ENCODE measurements around the gene ABCF2.

The ABCF2 gene

DNA sequence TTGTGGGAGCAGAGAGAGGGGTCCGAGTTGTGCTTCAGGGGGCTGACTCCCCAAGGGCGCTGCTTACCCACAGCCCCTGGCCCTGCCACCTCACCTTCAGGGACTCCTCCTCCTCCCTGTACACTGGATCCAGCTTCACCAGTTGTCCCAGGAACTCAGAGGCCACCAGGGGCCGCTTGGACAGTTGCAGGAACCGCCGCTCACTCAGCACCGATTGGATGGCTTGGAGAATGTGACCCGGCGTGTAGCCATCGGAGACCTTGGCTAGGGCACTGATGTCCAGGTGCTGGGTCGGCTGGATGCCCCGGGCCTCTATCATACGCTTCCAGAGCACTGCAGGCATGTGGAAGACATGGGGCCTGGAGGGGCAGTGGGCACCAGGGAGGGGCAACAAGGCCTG lies 35.5 kb downstream of the ABCF2 start:
- no peak for DNase-seq

DNA sequence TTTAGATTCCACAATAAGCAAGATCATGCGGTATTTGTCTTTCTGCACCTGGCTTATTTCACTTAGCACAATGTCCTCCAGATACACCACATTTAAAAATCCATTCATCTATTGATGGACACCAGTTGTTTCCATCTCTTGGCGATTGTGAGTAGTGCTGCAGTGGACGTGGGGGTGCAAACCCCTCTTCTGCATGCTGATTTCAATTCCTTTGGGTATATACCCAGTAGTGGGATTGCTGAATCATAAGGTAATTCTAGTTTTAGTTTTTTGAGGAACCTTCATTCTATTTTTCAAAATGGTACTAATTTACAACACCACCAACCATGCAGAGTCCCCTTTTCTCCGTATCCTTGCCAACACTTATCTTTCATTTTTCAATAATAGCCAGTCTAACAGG lies 38.0 kb downstream of the ABCF2 start:
- no peak for DNase-seq

DNA sequence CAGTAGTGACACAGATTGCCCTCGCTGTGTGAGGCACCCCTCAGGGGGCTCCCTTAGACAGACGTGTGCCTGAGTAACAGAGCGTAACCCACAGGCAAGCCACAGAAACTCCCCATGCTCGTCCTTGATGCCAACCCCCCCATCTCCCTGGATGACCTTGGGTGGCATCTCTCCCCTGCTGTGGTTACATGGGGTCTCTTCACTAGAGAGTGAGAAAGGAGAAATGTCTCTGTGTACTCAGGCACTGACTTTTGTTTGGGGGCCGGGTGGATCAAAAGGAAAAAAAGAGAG lies 38.8 kb downstream of the ABCF2 start:
- DNase-seq = no peak

DNA sequence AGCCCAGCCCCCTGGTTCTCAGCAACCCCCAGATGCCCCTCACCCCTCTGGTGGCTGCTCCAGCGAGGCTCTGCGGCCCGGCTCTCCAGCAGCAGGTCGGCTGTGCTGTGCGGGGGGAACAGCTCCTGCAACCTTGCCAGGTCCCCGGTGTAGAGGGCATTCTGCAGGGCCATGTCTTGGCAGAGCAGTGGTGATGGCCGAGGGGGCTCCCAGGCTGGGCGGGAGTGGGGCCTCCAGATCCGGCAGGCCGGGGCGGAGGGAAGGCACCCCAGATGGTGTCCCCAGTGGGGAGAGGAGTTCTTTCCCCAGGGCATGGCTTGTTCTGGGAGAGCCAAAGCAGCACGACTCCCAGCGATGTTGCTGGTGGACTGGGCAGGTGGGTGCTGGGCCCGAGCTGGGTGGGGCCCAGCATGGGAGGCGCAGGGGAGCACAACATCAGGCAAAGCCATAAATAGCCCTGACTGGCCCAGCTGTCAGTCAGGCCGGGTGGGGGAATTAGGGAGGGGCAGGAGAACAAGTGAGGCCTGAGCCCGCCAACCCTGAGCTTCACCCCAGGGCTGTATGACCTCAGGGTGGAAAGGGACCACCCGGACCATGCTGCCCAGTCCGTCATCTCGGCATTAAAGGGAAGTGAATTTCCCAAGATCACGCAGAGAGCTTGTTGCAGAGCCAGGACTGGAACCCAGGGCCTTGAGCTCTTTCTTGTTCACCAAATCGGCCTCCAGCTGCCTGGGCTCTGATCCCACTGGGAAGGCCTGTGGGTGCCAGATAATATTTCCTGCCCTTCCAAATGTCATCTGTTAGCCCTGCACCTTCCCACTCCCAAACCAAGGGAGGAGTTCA lies 39.4 kb downstream of the ABCF2 start:
- DNase-seq = no peak

DNA sequence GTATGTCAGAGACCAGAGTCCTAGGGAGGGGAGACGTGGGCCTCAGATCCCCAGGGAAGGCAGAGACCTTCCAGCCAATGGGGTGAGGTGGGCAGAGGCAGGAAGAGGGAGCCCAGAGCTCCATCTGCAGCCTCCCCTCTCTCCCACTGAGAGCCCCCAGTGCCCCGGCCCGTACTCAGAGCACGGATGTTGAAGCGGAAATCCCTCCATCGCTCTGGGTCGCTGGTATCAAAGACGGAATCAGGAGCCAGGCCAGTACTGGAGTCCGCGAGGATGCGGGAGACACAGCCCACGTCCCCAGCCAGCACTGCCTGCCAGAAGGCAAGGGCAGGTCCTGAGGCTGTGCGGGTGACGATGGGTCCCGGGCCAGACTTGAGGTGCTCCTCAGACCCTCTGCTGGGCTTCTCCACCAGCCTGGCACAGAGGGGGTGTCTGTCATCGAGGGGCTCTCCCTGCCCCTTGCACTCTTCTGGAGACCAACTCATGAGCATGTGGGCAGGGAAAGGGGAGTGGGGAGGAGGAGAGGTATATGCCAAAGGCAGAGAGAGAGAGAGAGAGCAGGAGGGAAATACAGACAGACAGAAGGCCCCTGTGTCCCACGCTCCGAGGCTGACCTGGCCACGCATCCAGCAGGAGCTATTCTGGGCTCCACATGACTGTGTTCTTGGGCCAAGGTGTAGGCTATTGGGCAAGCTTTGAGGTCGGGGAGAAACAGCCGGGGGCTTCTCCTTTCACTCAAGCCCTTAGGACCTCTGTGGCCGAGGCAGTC lies 40.2 kb downstream of the ABCF2 start, which contains the start of gene ASB10:
ASB10 (minus strand) TSS at position 611 of the 769 bp plus-strand sequence; CDS start at position 491, 120 bp downstream.
- no peak for DNase-seq

DNA sequence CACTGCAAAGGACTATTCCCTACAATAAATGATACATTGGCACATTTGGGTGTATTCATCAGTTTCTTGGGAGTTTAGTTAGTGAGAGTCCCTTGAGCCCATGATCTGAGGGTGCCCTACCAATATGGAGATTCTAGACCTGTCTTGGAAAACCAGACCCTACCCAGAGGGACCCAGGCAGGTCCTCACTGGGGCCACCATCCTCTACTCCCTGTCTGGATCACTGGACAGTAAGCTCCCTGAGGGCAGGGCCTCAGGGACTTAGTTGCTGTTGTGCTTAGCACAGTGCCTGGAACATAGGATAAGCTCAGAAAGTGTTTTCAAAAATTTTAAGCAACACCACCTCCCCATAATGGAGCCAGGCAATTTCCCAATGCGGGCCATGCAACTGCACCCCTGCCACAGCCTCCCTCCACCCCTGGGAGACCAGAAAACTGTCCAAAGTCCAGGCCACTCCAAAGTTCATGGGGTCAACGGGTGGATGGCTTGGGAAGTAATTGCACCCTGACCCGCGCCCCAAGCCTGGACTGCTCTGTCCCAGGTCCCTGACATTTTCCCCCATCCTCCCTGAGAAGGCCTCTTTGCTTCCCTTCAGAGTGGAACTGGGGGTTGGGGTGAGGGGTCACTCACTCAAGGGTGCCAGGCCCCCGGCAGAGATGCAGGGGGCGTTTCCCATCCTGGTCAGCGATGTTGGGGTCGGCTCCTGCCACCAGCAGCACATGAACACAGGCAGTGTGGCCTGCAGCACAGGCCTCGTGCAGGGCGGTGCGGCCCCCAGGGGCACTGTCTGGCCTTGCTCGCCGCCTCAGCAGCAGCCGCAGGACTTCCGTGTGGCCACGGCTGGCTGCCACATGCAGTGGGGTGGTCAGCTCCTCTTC lies 41.0 kb downstream of the ABCF2 start:
- DNase-seq = no peak

DNA sequence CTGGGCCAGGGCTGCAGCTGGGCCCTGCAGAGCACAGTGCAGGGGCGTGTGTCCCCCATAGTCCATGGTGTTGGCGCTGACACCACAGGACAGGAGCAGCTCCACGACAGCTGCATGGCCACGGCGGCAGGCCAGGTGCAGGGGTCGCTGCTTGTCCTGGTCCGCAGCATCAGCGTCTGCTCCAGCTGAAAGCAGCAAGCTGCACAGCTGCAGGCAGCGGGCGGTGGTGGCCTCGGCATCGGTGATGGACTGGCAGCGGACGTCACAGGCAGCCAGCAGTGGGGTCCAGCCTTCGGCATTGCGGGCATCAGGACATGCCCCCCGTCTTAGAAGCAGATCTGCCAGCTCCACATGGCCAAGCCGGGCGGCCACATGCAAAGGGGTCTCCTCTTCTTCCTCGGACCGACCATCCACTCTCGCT lies 46.0 kb downstream of the ABCF2 start:
- no peak for DNase-seq

DNA sequence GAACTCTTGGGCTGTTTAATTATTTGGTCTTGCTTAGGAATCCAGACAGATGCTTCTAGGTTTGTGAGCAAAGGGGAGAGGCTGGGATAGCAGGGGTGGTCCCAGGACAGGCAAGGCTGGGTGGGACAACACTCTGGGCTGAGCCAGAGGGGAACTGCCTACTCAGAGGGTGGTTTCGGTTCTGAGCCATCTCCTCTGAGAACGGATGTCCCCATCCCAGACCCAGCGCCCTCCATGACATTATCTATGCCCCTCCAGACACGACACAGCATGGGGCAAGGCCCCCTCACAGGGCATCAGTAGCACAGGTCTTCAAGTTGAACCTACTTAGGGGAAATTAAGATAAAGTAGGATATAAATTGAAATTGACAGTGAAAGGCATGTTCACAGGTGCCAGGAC lies 47.1 kb downstream of the ABCF2 start:
- DNase-seq = no peak

DNA sequence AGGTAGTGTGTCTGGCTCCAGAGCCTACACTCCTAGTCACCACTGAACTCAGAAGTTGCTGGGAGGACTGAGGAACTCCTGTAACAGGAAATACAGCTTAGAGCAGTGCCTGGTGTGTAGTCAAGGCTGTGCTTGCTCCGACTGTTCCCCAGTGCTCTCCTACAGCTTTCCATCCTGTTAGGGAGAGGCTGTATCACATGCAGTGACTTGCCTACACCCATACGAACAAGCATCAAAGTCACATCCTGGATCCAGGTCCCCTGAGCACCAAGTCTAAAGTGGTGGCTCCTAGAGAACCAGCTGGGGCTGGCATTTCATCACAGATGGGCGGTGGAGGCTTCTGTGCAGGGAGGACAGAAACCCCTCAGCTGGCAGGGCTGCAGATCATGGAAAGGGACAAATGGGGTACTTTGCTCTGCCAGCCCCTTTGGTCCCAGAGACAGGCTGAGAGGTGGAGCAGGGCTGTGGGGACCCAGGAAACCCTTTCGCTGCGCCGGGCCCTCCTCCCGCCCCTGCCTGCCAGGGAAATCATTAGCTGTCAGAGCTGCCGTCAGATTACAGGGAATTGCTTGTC lies 47.6 kb downstream of the ABCF2 start:
- DNase-seq = no peak

DNA sequence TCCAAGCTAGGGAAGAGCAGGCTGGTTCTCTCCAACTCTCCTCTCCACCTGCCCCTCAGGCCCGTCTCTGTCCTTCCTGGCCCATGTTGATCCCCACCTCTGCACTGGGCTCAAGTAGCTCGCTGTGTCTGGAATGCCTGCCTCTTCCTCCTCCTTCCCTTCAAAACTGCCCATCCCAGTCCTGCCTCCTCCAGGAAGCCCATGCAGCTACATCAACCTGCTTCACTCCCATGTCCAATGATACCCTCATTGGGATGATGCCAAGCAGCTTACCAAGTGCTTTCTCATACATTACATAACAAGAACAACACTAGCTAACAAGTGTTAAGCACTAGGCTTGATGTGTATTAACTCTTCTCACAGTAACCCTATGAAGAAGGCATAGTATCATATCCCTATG lies 48.2 kb downstream of the ABCF2 start:
- no peak for DNase-seq

DNA sequence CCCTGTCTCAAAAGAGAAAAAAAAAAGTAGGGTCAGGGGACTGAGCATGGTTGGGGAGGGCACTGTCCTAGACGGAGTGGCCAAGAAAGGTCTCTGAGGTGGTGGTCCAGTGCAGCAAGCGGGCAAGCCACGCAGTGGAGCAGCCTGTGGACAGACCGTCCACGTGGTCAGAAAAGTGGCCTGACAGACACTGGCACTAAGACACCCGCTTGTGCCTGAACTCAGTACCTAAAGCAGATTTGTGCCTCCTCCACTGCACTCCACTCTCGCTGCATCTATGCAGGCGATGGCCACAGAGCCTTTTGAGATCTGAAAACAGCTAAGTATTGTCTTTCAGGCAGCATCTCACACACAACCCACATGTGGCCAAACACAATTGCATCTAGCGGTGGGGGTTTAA lies 48.8 kb downstream of the ABCF2 start:
- no peak for DNase-seq

DNA sequence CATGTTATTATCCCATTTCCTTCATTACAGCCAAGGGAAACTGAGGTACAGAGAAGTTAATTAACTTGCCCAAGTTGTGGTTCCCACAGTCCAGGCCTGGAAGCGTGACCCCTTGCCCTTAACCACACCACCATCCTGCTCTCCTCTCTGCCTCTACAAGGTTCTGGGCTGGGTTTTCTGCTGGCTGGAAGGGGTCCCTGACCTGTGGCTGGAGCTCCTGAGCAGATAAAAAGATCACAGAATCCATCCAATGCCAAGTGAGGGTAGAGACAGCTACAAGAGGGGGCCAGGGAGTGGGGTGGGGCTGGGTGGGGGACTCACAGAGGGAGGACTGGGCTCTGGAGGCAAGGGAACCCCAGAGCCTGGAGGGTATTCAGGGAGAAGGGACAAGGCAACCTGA lies 49.7 kb downstream of the ABCF2 start:
- no peak for DNase-seq

DNA sequence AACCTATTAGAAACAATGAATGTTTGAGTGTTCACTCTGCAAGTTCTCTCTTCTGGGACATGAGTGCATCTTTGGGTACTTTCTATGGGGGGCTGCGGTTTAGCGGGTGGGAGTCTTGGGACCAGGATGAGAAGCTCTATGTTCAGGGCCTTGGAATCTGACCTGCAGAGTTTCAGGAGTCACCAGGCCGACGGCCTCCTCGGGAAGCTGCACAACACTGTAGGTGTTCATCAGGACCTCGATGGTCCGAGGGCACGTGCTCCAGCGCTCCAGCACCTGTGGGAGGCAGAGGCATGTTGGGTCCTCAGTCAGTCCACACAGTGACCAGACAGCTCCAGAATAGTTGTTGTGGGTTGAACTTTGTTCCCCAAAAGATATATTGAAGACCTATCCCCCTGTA lies 50.6 kb downstream of the ABCF2 start:
- DNase-seq = no peak

DNA sequence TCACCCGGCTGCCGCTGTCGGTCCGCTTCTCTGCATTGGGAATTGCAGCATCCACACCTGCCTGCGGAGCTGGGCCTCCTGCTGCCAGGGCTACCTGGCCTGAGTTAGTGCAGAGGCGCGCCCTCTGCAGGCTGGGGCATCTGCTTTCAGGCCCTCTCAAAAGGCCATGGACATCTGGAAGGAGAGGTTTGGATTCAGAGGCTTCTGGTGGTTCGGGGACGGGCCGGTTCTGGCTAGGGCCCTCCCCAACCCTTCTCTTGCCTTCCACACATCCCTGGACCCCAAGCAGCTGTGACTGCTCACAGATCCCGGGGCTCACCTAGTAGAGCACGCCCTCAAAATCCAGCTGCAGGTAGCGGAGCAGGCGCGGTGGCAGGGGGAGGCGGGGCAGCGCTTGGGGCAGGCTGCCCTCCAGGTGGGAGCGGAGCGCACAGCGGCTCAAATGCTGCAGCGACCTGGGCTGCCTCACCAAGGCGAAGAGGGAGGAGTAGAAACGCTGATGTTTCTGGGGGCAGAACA lies 51.2 kb downstream of the ABCF2 start:
- DNase-seq = no peak

DNA sequence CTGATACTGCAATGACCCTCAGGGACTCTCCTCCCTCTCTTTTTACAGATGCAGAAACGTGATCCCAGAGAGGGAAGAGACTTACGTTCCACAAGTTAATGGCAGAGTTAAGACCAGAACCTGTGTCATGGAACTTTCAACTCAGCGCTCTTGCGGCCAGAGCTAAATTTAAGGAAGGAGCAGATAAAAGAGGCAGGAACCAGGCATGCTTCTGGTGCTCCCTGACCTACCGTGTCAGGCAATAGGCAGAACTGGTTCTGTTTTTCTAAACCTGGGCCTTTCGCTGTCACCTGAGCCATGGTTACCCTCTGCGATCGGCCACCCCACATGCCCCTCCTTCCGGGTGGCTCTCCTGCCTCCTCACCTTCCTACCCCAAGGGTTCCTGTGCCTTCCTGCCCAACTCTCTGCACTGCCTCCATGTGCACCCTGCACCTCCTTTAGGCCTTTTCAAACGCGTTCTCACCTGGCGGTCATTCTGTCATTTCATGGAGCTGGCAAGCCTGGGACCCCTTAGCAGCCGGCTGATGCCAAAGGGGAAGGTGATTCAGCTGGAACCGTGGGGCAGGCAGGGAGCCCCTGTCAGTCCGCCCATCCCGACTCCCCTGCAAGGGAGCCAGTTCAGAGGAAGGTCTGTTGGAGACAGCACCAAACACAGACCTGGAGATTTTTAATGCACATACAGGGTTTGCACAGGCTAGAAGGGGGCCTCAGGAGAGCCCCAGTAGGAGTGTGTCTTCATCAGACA lies 51.8 kb downstream of the ABCF2 start:
- no peak for DNase-seq

DNA sequence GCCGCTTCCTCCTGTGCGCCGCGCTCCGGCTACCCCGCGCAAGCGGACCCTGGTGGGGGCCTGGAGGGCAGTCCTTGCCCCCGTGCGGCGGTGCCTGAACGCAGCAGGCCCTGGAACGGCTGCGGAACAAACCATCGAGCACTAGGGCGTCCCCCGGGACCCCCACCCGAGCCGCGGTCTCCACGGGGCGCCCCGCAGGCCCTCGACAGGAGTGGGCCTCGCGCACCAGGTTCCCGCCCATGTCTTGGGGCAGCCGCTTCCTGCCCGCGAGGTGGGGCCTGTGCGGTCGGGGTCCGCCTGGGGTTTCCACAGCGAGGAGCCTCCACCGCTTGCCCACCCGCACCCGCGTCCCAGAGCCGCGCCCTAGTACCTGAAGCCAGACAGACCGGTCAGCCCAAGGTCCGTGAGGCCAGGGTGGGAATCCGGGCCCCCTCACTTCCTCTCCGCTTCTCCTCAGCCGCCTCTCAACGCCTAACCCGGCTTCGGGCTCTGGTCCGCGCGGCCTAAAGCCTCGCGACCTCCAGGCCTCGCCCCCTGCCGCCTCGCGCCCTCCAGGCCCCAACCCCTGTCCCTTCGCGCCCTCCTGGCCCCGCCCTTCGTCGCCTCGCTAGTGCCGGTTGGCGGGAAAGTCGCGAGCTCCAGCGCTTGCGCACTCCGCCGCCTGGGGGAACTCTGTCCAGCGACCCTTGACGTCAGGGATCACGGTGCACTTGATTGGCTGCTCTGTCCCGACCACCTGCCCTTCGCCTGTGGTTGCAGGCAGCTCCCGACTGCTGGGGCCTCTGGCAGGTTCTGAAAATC lies 52.6 kb downstream of the ABCF2 start:
- DNase-seq = peak; percentile 15

DNA sequence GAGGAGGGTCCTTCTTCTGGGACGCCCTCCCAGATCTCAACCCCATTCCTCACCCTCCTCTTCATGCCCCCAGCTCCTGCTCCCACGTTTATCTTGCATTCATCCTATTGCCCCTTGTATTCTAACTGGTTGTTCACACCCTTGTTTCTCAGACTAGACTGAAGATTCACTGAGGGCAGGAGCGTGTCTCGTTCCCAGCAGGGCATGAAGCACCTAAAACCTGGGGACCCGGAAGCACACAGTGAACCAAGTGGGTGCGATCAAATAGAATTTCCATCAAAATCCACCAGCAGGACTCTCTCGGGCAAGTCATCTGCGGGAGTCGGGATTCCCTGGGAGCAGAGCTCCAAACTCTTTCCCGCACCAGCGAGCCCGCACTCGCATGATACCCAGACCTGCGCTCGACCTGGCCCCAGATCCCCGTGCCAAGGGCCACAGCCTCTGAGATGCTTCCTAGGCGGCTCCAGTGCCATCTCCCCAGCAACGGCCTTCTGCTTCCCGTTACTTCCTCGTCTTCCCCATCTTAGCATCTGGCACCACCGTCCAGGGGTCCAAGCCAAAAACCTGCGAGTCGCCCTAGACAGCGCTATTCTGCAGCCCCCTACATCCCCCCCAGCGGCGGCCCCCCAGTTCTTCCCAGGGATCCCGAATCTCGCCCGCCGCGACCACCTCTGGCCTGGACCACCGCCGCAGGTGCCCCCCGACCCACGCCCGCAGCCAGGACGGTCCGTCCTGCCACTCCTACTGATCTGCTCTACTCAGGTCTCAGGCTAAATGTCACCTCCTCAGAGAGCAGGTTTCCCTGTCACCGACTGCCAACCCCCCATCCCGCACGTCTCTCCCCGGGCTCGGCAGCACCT lies 53.4 kb downstream of the ABCF2 start:
- no peak for DNase-seq

DNA sequence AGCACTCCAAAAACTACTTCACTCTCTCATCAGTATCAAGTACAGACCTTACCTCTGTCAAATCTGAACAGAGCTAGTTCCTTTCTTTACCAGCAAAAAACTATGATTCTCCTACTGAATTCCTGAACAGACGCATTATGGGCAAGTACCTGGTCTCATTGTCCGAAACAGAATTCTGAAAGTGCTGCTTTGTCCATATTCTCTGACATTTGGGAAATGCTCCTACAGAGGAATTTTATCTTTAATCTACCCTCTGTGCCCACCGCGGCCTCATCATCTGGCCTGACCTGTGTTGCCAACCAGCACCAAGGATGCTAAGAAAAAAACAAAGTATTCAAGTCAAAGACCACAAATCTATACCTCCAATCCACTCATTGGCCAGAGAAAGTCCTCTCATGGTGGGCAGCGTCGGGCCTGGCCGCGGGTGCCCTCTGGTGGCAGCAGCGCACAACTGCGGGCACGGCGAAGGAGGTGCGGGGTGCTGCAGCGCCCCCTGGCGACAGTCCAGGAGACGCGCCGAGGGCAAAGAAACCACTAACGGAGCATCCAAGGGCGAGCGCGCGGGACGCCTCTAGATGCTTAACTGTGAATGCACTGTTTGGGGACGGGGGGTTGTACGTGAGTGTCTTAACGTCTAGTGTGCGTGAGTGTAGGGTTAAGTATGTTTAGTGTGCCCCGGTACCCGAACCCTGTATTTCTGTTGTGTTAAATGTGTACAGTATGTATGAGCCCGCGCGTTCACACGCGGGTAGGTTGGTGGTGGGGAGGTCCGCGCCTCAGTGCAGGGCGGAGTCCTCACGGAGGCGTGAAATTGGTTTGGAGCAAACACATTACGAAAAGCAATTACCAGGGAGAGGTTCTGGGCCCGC lies 54.5 kb downstream of the ABCF2 start:
- peak; percentile 77 for DNase-seq

DNA sequence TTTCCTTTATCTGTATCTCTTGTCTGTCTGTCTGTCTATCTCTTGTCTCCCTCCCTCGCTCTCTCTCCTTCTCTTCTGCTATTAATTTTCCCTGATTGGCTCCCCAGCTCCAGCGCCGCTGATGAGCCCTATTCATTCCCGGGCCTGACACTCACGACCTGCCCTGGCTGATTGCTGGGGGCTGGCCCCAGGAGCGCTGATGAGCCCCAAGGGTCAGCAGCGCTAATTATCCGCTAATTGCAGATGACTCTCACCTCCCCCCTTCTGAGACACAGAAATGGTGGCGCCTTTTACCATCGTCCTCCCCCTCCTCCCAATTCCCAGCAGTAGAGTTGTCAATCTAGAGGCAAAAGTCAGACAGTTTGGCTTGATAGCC lies 58.2 kb downstream of the ABCF2 start:
- no peak for DNase-seq

Measured in activated CD4-positive, alpha-beta T cell treated with anti-CD3 and anti-CD28 coated beads, Interleukin-2, amount 50 U/mL, for 1 hour (primary cell).